HG02943 (cell line): ENCODE measurements around the gene UCMA.
"Not testable (repeated sequence)": the region's sequence is repeated elsewhere in the genome, so short reads cannot be mapped to it uniquely, and the experiment has no call there.

Source experiments
- ATAC-seq: cut with Tn5 transposase; IDR thresholded peaks from one replicate; pipeline ENCODE4 v1.9.1; 2021; ENCODE audit warnings: mild to moderate bottlenecking, low read depth, moderate library complexity; ENCODE audit not compliant: unreplicated experiment

Gene UCMA, protein sequence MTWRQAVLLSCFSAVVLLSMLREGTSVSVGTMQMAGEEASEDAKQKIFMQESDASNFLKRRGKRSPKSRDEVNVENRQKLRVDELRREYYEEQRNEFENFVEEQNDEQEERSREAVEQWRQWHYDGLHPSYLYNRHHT

DNA sequence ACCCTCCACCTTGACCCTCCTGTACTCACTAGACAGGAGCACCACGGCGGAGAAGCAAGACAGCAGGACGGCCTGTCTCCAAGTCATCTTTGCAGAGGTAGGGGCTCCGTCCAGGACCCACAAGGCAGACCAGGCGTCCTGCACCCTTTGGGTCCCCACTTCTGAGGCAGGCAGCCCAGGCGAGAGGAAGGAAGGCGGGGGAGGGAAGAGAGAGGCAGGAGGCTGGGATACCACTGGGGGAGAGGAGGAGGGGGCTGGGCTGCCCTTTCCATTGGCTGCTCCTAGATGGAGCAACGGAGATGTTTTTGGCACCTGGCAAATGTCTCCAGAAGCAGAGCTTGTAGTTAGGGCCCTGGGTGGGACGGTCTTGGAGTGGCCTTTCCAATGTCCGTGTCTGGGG, at the start of gene UCMA:
UCMA (minus strand) TSS at position 203 of the 400 bp plus-strand sequence; CDS start at position 87, 116 bp downstream.
- ATAC-seq, result no peak

DNA sequence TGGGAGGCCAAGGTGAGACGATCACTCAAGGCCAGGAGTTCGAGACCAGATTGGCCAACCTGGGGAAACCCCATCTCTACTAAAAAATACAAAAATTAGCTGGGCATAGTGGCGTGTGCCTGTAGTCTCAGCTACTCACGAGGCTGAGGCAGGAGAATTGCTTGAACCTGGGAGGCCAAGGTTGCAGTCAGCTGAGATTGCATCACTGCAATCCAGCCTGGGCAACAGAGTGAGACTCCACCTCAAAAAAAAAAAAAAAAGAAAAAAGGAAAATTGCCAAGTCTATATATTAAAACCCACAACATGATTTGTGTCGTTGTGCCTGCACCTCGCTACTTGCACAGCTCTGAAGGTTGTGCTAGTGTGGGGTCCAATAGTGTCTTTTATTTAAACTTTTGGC, 48.2 kb upstream of the UCMA start:
- not testable (repeated sequence) for ATAC-seq

DNA sequence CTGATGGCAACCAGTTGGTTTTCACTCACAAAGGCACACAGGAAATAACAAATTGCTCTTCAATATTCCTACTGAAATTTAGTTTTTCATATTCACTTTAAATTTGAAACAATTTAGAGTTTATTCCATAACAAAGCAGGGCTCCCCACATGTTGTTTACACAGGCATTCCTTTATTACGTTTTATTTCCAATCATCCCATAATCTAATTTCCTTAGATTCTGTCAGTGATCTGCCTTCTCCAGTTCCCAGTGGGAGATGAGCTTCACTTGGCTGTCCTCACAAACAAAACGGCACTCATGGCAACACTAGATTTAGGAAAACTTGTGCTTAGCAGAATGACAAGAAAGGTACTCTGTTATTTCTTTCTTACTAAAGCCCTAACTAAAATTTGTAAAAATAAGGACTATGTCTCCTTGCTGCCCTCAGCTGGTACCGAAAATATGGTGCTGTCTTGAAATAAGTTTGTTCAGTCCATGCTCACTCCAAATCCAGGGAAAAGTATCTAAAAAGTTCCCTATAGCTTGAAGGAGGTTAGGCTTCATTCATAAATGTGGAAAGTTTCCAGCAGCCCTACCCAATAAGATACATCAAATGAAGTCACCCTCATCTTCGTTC, 42.7 kb upstream of the UCMA start:
- no peak for ATAC-seq

DNA sequence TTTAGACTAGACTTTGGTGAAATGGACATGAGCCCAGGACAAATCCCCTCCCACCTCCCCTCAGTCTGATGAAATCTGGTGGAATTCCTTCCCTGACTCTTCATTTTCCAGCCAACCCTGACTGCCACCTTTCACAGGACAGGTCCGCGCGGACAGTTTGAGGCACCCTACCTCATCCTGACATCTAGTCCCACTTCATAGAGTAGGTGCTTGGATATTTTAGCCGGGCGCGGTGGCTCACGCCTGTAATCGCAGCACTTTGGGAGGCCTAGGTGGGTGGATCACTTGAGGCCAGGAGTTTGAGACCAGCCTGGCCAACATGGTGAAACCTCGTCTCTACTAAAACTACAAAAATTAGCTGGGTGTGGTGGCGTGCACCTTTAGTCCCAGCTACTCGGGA, 42.0 kb upstream of the UCMA start:
- not testable (repeated sequence) for ATAC-seq

DNA sequence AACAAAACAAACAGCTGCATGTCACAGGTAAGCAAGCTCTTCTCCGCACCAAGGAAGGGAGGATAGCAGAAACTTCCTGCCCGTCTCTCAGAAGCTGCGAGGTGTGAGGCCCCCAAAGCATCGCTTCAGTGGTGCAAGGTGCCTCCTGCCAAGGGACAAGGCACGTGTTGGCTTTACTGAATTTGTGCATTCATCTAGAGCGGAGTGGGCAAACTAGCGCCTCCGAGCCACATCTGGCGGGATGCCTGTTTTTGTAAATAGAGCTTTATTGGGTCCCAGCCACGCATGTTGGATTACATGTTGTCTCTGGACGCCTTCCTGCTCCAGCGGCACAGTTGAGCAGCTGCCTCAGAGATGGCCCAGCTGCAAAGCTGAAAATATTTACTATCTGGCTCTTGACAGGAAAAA, 38.0 kb upstream of the UCMA start:
- ATAC-seq, result no peak

DNA sequence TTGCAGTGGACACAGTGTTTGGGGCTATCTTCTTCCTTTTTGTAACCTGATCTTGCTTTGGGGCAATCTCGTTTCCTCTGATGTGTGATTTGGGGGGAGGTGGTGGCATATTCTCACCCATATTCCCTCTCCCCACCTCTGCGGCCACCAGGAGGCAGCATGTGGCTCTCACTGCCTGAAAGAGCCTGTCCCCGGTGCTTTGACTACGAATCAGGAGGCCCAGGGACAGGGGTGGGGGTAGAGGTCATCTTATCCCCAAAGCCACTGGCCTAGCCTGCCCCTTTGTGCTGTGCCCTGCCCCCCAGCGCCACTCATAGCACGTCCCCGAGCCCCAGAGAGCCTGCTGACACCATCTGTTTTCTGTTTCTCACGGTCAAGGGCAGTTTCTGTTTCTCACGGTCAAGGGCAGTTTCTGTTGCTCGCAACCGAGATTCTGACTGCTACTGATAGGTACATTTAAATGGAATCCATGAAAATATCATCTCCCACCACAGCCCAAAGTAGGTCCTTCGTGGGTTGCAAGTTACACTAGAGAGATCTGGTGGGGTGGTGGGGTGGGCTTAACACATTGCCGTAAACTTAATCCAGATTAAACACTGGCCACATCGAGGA, 37.5 kb upstream of the UCMA start:
- no peak for ATAC-seq

DNA sequence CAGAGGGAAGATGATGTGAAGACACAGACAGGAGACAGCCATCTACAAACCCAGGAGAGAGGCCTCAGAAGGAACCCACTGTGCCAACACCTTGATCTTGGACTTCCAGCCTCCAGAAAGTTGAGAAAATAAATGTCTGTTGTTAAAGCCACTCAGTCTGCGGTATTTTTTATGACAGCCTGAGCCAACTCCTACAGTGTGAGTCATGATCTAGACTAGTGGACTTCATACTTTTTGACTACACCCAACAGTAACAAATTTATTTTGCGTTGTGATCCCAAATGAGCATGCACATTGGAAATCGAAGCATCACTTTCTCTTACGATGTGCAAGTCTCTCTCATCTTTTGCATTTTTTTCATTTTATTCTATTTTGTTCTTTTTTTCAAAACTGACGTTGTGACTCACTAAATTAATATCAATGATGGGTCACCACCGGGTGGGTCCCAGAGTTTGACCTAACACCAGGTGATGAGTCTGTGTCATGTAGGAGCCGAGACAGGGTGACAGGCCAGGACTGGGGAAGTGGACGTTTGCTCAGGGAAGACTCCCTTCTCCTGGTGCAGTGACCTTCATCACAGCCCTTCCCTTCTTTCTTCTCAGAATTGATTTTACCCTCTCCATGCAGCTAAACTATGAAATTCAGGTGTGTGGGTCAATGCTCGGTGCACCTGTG, 36.8 kb upstream of the UCMA start:
- no peak for ATAC-seq

DNA sequence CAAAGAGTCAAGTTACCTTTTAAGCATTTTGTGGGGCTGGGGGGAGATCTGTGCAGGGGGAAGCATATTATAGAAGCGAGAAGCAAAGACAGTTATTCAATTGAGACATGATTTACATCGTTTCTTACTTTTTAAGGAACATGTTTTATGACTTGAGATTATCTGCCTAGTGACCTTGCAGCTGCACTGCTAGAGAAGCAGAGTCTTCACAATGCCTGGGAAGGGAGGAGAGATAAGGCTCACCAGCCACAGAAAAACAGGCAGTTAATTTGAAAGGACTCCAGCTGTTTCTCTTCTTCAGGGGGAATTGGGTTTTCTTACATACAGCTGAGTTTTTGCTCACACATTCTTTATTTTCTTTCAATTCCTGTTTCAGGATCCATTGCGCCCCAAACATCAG, 34.7 kb upstream of the UCMA start:
- no peak for ATAC-seq

DNA sequence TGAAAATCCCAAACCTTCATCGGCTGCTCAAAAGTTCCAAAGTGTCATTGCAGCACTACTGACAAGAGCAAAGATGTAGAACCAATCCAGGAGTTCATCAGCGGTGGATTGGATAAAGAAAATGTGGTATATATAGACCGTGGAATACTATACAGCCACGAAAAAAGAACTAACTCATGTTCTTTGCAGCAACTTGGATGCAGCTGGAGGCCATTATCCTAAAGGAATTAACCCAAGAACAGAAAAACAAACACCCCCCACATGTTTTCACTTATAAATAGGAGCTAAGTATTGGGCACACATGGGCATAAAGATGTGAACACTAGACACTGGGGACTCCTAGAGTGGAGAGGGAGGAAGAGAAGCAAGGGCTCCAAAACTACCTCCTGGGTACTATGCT, 34.1 kb upstream of the UCMA start:
- ATAC-seq, result no peak

DNA sequence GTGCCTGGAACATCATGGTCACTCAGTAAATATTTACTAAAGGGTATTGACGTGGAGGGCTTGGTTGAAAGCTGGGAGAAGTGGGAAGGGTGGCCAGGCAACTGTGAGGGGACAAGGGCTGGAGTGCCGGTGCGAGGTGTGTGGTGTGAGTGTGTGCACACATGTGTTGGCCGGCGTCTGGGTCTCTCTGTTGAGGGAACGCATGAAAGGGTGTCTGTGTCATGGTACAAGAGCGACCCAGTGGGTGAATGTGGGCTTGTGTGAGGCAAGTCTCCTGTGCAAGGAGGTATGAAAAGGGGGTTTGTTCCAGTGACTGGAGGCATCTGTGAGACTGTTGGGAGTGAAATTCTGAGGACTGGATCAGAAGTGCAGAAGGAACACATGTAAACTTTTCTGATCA, 29.4 kb upstream of the UCMA start:
- no peak for ATAC-seq

DNA sequence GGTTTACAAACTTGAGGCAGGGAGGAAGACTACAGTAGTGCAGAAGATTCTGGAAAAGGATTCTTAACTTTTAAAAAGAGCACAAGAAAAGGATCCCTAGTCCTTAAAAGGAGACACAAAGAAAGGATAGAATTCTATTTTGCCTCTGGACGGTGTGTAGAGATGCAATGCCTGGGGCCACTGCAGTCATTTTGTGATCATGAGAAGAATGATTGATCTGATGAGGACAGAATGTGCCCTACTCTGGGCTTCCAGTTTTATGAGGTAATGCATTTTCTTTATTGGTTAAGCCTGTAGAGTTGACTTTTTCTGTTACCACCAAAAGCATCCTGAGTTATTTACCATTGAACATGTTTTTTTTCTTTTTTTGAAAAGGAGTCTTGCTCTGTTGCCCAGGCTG, 28.3 kb upstream of the UCMA start:
- no peak for ATAC-seq

DNA sequence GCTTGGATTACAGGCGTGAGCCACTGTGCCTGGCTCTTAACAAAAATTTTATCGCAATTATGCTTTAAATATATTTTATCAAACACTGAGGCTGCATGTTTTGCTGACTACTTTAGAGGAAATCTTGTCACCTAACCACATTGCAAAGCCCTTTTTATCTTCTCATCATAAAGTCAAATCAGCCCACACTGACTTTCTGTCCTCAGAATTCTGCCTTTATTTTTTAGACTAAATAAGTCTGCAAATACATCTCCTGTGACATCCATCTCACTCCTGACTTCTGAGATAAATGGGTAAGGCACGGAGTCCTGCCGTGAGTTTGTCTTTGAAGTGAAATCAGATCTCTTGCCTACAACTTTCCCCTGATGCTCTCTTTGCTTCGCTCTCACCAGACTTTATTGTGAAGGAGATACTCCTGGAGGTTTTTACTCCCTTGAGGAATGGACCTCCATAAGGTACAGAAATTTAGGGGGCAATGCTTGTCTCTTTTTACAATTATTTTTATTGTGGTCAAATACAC, 23.5 kb upstream of the UCMA start:
- no peak for ATAC-seq

DNA sequence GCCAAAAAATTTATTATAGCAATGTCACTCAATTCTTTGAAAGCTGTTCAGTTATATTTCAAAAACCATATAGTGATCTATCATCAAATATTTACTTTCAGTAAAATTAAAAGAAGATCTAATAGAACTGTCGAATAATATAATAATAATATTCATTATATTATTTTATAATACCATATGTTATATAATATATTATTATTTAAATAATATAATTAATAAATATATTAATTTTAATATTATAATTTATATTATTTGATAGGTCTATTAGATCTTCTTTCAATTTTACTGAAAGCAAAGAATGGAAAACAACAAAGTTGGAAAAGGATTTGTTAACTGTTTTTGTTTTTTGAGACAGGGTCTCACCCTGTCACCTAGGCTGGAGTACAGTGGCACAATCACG, 22.5 kb upstream of the UCMA start:
- ATAC-seq, result no peak

DNA sequence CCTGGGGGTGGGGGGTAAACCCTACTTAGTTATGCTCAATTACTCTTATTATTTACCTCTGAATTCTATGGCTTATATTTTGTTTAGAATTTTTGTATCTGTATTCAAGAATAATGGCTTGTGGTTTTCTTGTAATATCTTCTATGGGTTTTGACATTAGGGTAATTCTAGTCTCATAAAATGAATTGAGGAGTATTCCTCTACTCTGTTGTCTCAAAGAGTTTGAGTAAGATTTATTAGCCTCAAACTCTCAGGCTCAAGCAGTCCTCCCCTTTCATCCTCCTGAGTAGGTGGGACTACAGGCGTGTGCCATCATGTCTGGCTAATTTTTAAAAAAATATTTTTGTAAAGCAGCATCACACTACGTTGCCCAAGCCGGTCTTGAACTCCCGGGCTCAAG, 19.6 kb upstream of the UCMA start:
- no peak for ATAC-seq

DNA sequence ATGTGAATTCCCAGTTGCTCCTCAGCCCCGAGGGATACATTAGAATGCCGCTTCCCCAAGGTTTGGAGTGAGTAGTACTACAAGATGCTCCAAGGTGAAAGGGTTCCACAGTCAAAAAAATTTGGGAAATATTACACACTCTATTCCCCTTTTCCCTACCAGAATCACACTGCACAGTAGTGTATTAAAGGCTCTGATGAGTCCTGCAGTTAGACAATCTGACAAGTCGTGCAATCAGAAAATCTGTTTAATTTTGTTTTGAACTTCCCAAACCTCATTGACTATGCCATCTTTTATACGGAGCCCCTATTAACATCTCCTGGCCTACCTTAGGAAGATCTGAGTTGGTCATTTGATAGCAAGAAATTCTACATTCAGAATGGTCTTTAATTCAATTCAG, 13.6 kb upstream of the UCMA start:
- ATAC-seq, result no peak

DNA sequence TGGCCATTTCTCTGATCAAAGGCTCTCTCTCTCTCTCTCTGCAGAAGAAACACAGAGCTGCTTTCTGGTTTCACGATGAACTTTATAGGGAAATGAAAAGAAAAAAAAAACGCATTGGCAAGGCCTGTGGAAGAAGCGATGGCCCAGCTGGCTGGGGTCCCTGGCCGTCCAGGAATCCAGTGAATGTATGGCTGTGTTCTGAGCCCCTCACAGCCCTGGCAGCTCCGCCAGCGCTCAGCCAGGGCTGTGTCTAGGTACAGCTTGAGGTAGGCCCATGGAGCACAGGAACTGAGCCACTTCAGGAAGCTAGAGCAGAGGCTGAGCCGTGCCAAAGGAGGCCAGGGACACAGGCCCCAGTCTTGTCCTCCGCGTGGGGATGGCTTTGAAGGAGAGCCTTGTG, 13.1 kb upstream of the UCMA start:
- no peak for ATAC-seq

DNA sequence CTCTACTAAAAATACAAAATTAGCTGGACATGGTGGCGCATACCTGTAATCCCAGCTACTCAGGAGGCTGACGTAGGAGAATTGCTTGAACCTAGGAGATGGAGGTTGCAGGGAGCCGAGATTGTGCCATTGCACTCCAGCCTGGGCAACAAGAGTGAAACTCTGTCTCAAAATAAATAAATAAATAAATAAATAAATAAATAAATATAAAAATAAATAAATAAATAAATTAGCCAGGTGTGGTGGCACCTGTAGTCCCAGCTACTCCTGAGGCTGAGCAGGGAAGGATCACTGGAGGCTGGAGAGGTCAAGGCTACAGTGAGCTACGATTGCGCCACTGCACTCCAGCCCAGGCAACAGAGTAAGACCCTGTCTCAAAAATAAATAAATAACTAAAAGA, 8.1 kb upstream of the UCMA start:
- ATAC-seq, result not testable (repeated sequence)

DNA sequence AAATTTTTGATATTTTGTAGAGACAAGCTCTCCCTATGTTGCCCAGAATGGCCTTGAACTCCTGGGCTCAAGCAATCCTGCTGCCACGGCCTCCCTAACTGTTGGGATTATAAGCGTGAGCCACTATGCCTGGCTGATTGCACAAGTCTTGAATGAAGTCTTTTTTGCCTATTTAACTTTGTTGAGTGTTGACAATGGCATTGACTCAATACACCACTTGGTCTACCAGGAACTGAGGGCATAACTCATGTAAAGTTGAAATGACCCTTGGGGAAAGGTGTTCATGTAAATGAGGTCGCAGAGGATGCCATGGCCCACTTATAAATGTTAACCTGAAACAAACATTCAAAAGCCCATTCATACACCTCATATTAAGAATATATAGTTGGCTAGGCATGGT, 7.4 kb upstream of the UCMA start:
- ATAC-seq, result no peak

DNA sequence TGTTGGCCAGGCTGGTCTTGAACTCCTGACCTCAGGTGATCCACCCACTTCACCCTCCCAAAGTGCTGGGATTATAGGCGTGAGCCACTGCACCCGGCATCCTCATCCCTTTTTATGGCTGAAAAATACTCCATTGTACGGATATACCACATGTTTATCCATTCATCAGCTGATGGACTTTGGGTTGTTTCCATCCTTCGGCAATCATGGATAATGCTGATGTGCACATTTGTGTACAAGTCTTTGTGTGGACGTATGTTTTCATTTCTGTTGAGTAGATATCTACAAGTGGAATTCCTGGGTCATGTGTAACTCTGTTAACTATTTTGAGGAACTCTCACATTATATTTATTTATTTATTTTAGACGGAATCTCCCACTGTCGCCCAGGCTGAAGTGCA, 5.7 kb upstream of the UCMA start:
- ATAC-seq, result no peak

DNA sequence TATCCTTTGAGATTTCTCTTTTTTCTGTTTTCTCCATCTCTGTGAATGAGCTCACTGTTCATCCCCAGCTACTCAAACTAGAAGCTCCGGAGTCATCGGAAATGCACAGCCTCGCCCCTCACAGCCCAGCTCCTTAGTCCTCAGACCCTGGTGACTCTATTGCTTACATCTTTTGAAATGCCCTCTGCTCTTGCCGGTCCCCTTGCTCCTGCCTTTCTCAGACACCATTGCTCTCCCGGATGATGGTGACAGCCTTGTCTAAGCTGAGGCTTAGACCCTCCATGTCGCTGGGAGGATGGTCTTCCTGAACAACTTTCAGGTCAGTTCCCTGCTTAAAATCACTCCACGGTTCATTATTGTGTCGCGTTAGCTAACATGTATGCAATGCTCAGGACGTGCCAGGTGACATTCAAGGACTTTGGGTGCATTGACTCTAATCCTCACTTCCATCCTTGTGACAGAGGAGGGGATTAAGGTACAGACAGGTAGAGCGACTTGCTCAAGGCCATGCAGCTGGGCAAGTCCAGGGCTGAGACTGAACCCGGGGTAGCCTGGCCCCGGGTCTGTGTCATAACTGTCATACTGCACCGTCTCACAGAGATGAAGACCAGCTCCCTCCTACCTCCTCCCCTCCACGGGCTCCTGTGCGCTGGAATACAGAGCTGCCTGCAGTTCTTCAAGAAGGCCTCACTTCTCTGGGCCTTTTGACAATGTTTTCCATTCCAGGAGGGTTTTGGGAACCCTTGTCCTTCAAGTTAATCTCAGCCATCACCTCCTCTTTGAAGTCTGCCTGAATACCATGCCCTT, 4.3 kb upstream of the UCMA start:
- ATAC-seq, result no peak

DNA sequence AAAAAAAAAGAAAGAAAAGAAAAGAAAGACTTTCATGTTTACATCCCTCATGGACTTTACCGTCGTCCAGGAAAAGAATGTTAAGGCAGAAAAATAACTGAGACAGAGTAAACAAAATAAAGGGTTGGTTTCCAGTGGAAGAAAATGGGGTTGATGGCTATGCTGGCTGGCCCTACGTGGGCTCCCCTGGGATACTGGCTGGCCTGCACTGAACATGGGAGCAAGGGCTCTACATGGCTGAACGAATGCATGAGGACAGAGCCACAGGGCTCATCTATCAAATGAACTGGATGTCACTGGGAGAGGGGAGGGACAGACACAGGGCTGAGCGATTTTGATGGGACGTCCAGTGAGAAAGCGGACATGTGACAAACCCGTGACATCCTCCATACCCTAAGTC, 2.5 kb upstream of the UCMA start:
- no peak for ATAC-seq
